Measurements from ENCODE around the gene UTS2B.

Gene UTS2B

DNA sequence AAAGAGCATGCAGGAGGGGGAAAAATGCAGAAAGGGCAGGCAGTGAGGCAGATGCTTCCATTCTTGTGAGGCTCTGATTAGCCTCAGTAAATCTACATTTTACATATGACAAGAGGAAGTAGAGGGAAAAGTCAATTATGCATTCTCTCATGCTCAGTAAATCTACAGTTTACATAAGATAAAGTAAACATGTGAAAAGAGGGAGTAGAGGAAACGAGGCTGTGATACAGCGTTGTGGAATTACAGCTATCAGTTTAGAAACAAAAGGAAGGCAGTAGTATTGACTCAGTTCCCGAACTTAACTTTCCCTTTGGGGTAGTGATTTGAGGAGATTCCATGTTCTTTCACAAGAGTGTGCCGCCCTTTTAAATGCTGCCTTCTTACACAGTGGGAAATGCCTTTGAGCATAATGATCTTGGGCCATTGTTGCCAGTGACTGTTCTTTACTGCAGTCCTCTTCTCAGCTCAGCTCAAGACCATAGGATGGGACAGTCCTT is 92.0 kb downstream of the UTS2B start:
- no peak for DNase-seq (ENCODE audit: low read depth)

DNA sequence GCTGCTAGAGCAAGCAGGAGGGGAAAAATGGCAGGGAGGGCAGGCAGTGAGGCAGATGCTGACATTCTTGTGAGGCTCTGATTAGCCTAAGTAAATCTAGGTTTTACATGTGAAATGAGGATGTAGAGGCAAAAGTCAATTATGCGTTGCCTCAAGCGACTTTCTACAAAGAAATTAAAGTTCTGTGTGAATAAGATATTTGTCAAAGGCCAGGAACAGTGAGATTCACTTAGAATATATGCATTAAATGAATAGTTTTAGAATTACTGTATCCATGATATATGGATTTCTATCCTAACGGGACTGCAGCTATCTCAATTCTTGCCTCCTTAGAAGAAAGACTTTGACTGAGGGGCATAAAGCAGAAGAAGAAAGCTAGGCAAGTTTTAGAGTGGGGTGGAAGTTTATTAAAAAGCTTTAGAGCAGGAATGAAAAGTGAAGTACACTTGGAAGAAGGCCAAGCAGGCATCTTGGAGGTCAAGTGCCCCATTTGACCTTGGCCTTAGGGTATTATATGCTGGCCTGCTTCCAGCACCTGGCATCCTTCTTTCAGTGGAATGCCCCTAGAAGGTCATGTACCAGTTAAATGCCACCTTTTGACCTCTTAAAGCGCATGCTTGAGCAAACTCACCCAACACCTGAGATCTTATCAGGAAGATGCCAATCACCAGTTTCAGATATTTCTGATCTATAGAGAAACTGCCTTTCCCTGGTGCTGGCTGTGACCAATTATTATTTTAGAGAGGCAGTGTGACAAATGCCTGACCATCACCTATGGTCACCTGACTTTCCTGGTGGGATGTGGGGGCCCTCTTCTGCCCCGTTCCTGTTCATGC is 93.1 kb downstream of the UTS2B start:
- no peak for DNase-seq (ENCODE audit: low read depth)

DNA sequence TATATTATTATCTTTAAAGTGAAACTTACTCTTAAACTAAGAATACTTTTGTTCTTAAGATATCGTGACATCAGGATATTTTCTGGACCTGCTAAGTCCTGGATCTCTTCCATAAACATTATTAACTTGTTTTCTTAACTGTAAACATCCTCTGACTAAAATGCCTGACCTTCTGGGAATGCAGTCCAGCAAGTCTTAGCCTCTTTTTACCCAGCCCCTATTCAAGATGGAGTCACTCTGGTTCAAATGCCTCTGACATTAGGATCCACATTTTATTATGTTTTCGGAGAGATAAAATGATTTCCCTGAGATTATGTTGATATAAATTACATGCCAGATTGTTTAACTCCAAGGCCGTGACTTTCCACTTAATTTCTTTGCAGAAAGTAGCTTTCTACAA is 93.7 kb downstream of the UTS2B start:
- DNase-seq (ENCODE audit: low read depth): no peak

DNA sequence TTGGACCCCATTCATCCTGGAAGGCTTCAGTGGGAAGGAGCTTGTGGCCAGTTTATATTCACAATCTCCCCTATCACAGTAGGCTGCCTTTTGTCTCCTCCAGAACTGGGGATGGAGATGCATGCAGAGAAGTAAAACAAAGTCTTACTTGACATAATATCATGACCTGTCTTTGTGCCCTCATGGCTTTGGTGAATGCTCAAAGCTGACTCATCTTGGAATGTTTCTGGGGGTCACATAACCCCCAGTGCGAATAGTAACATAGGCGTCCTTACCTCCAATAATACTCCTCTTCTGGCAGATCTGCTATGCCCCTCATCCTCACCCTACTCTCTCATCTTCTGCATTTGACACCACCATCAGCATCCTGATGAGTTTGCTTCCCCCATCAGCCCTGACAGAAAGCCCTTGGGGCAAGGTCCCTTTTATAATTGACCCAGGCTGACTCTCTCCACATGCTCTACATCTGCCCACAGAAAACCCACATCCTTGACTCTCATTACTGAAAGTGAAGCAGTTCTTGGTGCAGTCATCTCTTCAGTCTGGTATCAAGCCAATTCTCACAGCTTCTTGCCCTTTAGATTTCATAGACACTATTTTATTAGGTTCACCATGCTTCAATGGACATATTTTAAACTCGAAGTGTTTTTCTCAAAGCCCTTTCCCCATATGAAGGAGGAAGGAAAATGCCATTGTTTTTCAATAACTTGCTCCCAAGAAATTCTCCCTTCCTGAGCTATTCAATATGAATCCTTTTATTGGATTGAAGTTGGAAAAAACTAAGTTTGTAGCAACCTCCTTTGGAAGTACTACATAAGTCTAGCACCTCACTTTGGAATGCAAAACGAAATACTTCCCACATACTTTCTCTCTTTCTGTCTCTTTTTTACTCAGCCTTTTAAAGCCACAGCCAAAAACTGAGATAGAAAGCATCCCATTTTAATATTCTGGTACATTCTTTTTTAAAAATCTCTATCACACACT is 94.7 kb downstream of the UTS2B start:
- no peak for DNase-seq (ENCODE audit: low read depth)

DNA sequence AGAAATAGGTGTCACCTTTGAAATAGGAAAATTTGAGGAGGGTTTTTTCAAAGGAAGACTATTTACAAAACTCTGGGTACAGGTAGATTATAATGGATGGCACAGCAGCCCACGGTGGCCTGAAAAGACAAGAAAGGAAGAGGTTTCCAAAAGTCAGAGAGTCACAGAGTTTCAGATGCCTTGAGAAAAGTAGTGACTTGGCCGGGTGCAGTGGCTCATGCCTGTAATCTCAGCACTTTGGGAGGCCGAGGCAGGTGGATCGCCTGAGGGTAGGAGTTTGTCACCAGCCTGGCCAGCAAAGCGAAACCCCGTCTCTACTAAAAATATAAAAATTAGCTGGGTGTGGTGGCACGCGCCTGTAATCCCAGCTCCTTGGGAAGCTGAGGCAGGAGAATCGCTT is 96.1 kb downstream of the UTS2B start:
- no peak for DNase-seq (ENCODE audit: low read depth)

DNA sequence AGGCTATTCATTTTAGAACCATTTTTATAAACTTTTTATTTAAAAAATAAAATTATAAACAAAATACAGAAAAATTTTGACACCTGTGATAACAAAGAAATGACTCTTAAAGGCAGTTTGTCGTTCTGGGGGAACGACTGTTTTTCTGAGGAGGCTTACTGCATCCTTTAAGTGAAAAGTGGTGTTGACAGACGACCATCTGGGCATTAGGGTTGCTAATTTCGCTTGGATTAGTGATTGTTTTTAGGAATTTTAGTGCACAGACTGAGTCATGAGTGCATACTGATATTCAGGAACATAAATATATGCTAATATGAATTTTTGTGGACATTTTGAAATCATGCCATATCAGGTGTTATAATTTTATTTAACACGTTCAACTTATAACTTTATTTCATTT is 102.8 kb downstream of the UTS2B start:
- DNase-seq (ENCODE audit: low read depth): no peak

DNA sequence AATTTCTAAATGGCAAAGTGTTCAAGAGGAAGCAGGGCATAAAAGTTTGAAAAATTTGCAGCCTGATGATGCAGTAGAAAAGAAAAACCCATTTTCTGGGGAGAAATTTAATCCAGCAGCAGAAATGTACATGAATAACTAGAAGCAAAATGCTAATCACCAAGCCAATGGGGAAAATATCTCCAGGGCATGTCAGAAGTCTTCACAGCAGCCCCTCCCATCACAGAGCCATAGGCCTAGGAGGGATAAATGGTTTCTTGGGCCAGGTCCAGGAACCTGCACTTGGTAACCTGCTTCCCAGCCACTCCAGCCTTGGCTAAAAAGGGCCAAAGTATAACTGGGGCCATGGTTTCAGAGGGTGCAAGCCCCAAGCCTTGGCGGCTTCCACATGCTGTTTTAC is 108.7 kb downstream of the UTS2B start:
- no peak for DNase-seq (ENCODE audit: low read depth)

DNA sequence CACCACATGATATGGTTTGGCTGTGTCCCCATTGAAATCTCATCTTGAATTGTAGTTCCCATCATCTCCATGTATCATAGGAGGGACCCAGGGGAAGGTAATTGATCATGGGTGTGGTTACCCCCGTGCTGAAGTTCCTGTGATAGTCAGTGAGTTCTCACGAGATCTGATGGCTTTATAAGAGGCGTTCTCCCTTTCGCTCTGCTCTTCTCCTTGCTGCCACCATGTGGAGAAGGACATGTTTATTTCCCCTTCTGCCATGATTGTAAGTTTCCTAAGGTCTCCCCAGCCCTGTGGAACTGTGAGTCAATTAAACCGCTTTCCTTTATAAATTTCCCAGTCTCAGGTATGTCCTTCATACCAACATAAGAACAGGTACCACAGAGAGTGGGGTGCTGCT is 109.4 kb downstream of the UTS2B start:
- no peak for DNase-seq (ENCODE audit: low read depth)

DNA sequence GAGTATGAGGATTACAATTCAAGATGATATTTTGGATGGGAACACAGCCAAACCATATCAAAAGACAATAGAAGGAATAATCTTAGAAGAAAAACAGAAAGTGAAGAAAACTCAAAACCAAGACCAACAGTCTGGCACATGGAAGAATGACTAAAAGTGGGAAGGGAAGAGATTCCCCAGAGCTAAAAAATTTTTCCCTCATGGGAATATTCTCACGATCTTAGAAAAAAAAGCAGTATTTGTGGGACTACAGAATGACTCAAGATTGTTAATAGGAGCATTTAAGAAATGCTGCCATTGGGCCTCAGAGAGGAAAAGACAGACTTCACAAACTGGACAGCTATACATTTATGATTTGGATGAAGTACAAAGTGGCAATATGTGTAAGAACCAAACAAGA is 113.0 kb downstream of the UTS2B start:
- no peak for DNase-seq (ENCODE audit: low read depth)

Measured in stimulated activated CD8-positive, alpha-beta memory T cell treated with anti-CD3 and anti-CD28 coated beads, Interleukin-15, amount 100 ng/mL, for 1 hour (primary cell).